NCI-H1105 treated with DMSO at 0.1 percent for 48 hours (cell line): ENCODE results near the gene FADS2.

Experiments used
- DNase-seq: peaks from one replicate; lab custom pipeline; 2025; lab: John Stamatoyannopoulos, UW

Gene FADS2

GRCh38 chr11:61907282-61907681, 79.2 kb downstream of the FADS2 start:
- no peak for DNase-seq

- DNase-seq, result no peak
Observed at GRCh38 chr11:61907871-61908729, 80.0 kb downstream of the FADS2 start.

DNA sequence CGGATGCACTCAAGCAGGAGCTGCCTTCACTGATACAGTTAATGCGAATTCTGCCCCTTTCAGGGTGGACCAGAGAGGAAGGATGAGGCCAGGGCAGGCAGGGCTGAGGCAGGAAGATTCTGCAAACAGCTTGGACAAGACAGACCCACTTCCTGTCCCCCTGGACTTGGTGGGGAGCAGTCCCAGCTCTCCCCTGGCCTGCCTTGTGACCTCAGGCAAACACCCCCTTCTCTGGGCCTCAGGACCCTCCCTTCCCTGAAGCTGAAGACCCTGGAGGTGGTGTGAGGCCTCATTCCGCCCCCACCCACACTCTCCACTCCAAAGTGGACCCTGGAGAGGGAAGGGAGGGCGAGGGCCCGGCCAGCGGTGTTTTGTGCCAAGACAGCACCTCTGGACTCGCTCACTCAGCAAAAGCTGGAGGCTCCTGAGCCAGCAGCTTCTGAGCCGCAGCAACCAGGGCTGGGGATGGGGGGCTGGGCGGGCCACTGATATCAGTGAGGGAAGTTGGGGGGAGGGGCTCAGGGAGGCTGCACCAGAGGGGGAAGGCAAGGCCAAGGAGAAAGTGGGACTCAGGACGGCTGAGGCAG, 80.7 kb downstream of the FADS2 start:
- no peak for DNase-seq

- no peak for DNase-seq
Observed at GRCh38 chr11:61910187-61911127, 82.4 kb downstream of the FADS2 start.

DNA sequence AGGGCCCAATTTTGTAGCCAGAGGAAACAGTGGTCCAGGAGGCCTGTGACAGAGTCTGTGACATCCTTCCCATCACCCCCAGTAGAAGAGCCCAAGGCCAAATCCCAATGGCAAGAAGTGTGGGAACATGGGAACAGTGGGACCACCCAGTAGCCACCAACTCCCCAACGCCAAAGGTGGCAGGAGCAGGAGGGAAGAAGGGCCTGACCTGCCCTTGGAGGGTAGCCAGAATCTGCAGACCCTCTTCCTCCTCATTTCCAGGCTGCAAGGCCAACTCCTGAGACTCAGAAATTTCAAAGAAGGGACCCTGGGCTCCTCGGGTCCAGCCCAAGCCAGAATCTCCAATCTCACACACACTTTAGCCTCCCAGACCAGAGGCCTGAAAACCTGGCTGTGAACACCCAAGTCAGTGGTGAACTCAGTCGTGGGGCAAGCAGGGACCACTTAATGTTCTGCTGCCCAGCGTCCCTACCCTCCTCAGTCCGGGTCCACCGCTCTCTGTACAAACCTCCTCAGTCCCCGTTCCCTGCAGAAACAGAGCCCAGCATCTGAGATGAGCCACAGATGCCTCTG, 83.1 kb downstream of the FADS2 start:
- DNase-seq, result no peak

DNA sequence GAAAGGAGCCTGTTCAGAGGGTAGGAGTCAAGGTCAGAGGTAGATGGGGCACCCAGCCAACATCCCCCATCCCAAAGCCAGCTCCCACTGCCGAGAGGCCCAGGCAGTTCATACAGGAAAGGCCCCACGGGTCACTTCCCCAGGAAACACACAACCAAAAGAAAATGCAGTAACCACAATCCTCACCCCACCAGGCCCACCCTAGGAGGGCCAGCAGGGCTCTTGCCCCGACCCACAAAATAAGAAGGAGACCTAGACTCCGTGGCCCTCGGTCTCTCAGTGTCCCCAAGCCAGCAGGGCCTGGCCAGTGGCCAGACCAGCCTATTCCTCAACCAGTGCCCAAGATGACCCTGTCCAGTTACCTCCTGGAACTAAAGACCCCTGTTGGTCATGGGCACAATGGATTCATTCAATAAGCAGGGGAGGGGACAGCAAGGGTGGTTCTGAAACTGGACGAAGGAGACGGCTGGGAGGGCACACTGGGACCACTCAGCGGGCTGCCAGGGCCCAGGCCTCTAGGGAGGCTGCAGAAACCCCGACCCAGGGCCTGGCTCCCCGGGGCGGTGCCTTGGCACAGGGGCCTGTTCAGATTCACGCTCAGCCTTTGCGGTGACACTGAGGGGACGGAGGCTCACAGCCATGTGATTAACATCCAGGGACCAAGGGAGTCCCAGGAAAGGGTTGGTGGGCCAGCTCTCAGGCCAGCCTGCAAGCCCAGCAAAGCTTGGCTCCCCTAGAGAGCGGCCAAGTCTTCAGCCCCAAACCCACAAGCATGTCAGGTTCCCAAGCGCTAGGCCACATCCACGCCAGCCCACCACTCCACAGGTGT, 83.8 kb downstream of the FADS2 start:
- DNase-seq, result no peak

DNA sequence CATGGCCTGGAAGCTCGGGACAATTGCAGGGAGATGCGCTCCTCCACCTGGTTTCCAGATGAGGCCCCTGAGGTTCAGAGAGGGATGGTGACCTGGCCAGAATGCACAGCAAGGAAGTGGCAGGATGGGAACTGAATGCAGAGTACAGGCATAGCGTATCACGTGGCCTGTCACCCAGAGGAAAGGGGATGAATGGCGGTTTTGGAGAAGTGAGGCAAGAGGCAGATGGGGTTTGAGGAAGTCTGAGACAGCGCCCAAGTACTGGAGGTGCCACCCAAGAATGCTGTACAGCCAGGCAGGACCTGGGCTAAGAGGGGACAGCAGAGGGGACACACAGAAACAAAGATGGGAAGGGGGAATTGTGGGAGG, 84.4 kb downstream of the FADS2 start:
- no peak for DNase-seq

- no peak for DNase-seq
Observed at GRCh38 chr11:61912991-61913698, 85.0 kb downstream of the FADS2 start.

DNA sequence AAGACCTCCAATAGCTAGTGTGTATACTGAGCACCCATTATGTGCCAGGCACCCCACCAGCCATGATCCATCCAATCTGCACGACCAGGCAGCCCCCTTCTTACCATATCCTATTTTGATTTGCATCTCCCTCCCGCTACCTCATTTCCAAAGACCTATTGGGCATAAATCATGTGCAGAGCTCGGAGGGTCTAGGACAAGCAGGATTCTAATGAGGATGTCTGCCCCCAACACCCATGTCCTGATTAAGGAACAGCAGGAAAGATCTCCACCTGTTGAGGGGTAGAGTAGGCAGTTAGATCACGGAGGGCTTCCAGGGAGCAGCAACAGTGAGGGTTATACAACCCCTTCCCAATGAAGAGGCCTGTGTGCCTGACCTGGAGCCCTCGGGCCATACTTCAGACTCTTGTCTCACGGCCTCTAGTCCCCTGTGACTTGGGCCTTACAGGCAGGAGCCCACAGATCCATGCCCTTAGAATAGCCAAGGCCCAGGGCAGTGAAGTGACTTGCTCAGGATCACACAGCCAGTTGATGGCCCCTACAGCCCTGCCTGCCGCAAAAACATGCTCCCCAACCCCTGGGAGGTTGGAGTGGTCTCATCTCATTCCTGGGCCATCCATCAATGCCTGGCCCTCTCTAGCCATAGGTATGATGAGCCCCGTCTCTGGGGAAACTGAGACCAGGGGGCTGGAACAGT, 85.7 kb downstream of the FADS2 start:
- DNase-seq, result no peak

DNA sequence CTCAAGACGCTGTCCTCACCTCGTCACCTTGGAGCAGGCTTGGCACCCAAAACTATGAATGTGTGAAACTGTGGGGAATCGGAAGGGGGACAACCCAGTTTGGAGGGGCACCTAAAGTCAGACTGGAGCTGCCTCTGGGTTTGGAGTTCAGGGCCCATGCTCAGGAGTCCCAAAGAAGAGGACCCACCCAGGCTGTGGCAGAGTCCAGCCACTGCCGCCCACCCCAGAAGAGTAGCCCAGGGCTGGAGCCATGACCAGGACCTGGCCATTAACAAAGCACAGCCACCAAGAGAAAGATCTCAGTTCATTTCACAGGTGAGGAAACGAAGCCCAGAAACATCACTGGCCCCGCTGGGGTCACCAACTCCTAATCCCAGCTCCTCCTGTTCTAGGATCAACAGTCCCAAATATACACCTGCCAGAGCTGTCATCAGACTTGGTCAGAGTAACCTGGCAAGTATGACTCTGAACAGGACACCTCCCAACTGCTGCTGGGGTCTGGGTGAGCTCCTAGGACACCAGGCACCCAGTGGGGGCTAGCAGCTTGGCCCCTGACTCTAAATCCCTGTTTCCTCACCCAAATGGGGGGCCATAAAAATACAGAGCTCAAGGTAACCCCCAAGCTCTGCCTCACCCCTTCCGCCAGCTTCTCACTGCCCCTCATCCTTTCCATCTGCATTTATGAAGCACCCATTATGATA, 86.5 kb downstream of the FADS2 start:
- no peak for DNase-seq

DNA sequence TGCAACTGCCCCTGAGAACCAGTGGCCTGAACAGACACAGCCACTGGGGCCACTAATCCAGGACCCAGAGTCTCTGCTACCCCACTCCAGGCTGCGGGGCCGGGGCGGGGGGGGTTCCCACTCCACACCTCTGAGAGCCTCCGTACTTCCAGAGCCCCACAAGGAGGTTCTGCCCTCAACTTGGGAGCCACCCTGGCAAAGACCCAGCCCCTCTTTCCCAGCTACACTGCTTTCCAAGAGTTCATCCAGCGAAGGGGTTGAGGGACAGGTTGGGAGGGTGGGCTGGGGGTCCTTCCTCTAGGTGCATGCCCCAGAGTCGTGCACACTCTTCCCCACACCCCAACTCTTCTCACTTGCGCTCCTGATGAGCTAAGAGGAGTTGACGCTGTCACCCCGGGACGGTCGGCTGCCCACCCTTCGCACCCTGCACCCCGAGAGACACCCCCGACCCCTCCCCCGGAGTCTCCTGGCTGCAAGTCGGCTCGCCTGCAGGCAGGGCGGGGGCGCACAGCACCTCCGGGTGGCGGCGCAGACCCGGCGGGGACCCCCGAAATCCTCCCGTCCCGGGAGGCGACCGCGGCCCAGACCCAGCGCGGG, 88.7 kb downstream of the FADS2 start:
- DNase-seq, result no peak
